DND-41 (cell line): ENCODE measurements around the gene KCNK4.

Experiments
- ATAC-seq: fragments of 200-7000 bp; cut with Tn5 transposase; 3 replicates; pipeline ENCODE4 v1.9.1; 2021; ENCODE audit warnings: low read depth; ENCODE audit not compliant: insufficient read depth
- DNase-seq: peaks from one replicate; pipeline ENCODE4 v3.0.0-alpha.2; 2020
- H2AFZ ChIP-seq: 2 replicates; pipeline ENCODE4 v1.6.0; 2012; ENCODE audit warnings: low read depth, low read length
- H3K27ac ChIP-seq: 2 replicates; pipeline ENCODE4 v1.5.1; 2012; ENCODE audit warnings: low read length, inconsistent platforms
- H3K27me3 ChIP-seq: fragments of 200-600 bp; sonication (generic); 2 replicates; pipeline ENCODE4 v1.6.0; 2012; ENCODE audit warnings: low read length, mild to moderate bottlenecking, inconsistent platforms; ENCODE audit not compliant: insufficient read depth, poor library complexity
- H3K36me3 ChIP-seq: 2 replicates; pipeline ENCODE4 v1.5.1; 2012; ENCODE audit warnings: low read length, inconsistent platforms; ENCODE audit not compliant: insufficient read depth
- H3K4me1 ChIP-seq: 2 replicates; pipeline ENCODE4 v1.5.1; 2012; ENCODE audit warnings: mild to moderate bottlenecking, low read length; ENCODE audit not compliant: insufficient read depth
- H3K4me2 ChIP-seq: 2 replicates; pipeline ENCODE4 v1.6.0; 2012; ENCODE audit warnings: mild to moderate bottlenecking, moderate library complexity, low read length, inconsistent platforms; ENCODE audit not compliant: insufficient read depth
- H3K4me3 ChIP-seq, 2 experiments: fragments of 200-600 bp in 1 of 2; shearing (Covaris generic) in 1 of 2; 2 replicates each; pipeline ENCODE4 v1.5.1; 2012 to 2016; ENCODE audit warnings: inconsistent platforms in 2 of 2, low read length in 2 of 2, mild to moderate bottlenecking in 2 of 2, low read depth in 1 of 2, moderate library complexity in 1 of 2
- H3K79me2 ChIP-seq: 2 replicates; pipeline ENCODE4 v1.6.0; 2012; ENCODE audit warnings: low read length, inconsistent platforms; ENCODE audit not compliant: insufficient read depth
- H3K9ac ChIP-seq: 2 replicates; pipeline ENCODE4 v1.6.0; 2012; ENCODE audit warnings: low read depth, mild to moderate bottlenecking, inconsistent platforms, low read length, moderate library complexity
- H3K9me3 ChIP-seq: 2 replicates; pipeline ENCODE4 v1.5.1; 2012; ENCODE audit warnings: low read length, moderate library complexity, mild to moderate bottlenecking, inconsistent platforms; ENCODE audit not compliant: insufficient read depth, severe bottlenecking
- H4K20me1 ChIP-seq: 2 replicates; pipeline ENCODE4 v1.6.0; 2012; ENCODE audit warnings: low read length; ENCODE audit not compliant: insufficient read depth
- CTCF ChIP-seq: IDR thresholded peaks from 2 replicates; pipeline ENCODE4 v1.5.1; 2012; ENCODE audit warnings: borderline replicate concordance, low read length, moderate library complexity, mild to moderate bottlenecking; ENCODE audit not compliant: poor library complexity, severe bottlenecking; ENCODE audit errors: extremely low read depth
- EZH2 ChIP-seq: IDR thresholded peaks from 3 replicates; pipeline ENCODE4 v1.6.1; 2012; ENCODE audit warnings: borderline replicate concordance, low read depth, mild to moderate bottlenecking, moderate library complexity, low read length, inconsistent platforms; ENCODE audit not compliant: severe bottlenecking

Gene KCNK4

GRCh38 chr11:64340671-64341335 is 49.7 kb downstream of the KCNK4 start:
- Histone ChIP-seq H4K20me1 (no peaks in the 10 kb centered on the region; the same call in 1 of the 2 replicates), H3K27me3 (no peaks in the 10 kb centered on the region), H3K79me2 (no peaks in the 10 kb centered on the region), H3K9ac (no peak overlapping the region), H3K36me3 (no peaks in the 10 kb centered on the region), H3K4me1 (peaks cover 11% of the 10 kb centered on the region), H3K4me3 (no peak overlapping the region), H3K4me2 (no peak overlapping the region), H2AFZ (no peak overlapping the region), H3K27ac (no peak overlapping the region), H3K9me3 (no peaks in the 10 kb centered on the region)
- DNase-seq (peak; percentile 47), ATAC-seq (peak; percentile 41; the same call in 2 of the 3 replicates)
- no peak for TF ChIP-seq EZH2
- no peak for TF ChIP-seq CTCF

- ATAC-seq (no peak), DNase-seq (no peak)
- no peak overlapping the region for H3K9ac ChIP-seq
- H3K4me1 ChIP-seq = peaks cover 11% of the 10 kb centered on the region
- H4K20me1 ChIP-seq = no peaks in the 10 kb centered on the region; the same call in 1 of the 2 replicates
- H3K4me2 ChIP-seq = no peak overlapping the region
- TF ChIP-seq CTCF (no peak), EZH2 (no peak)
- H3K79me2 ChIP-seq = no peaks in the 10 kb centered on the region
- H3K36me3 ChIP-seq = no peaks in the 10 kb centered on the region
- H2AFZ ChIP-seq = no peak overlapping the region
- H3K4me3 ChIP-seq = no peak overlapping the region
- H3K27ac ChIP-seq = no peak overlapping the region
- no peaks in the 10 kb centered on the region for H3K27me3 ChIP-seq
- no peaks in the 10 kb centered on the region for H3K9me3 ChIP-seq
Observed at GRCh38 chr11:64341429-64341828, 50.3 kb downstream of the KCNK4 start.

GRCh38 chr11:64341851-64342791 is 51.0 kb downstream of the KCNK4 start:
- H3K27ac ChIP-seq = no peak overlapping the region
- ATAC-seq = no peak

More at GRCh38 chr11:64341851-64342791, 51.0 kb downstream of the KCNK4 start:
- no peak overlapping the region for H2AFZ ChIP-seq
- H3K79me2 ChIP-seq = no peaks in the 10 kb centered on the region
- no peak overlapping the region for H3K4me2 ChIP-seq
- H3K9ac ChIP-seq = no peak overlapping the region
- H4K20me1 ChIP-seq = no peaks in the 10 kb centered on the region; the same call in 1 of the 2 replicates
- H3K4me1 ChIP-seq = peaks cover 11% of the 10 kb centered on the region
- H3K4me3 ChIP-seq = no peak overlapping the region
- H3K9me3 ChIP-seq = no peaks in the 10 kb centered on the region
- H3K27me3 ChIP-seq = no peaks in the 10 kb centered on the region
- DNase-seq = no peak
- TF ChIP-seq CTCF (no peak), EZH2 (no peak)
- no peaks in the 10 kb centered on the region for H3K36me3 ChIP-seq
